ENCODE data around the gene ZNF521.
"Not testable (repeated sequence)": the region's sequence is repeated elsewhere in the genome, so short reads cannot be mapped to it uniquely, and the experiment has no call there.

Gene ZNF521

DNA sequence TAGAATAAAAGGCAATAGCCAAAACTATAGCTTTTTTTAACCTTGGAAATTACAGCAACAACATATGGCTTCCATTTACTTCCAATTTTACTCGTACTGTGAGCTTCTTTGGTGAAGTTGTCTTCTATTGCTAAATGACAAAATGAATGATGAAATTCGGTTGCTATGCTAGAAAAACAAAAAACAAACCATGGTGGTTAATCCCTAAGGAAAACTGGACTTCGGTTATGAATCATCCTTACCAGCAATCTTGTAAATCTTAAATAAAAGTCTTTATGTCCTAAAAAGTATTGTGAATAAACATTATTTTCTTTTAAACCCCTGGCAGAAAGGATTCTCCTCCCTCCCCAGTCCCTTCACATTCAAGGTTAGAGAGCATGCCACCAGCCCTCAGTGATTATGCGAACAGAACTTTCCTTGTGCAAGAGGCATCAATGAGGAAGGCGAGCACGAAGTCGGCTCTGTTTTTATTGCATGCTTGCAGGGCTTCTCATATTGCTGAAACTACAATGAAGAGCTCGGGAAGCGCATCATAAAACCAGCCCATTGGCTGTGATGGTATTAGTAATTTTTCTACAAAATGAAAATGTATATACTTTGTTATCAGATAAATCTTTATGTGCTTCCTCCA, 62.9 kb downstream of the ZNF521 start:
- DNase-seq (ENCODE audit: low read depth in 2 of 2), result no peak

DNA sequence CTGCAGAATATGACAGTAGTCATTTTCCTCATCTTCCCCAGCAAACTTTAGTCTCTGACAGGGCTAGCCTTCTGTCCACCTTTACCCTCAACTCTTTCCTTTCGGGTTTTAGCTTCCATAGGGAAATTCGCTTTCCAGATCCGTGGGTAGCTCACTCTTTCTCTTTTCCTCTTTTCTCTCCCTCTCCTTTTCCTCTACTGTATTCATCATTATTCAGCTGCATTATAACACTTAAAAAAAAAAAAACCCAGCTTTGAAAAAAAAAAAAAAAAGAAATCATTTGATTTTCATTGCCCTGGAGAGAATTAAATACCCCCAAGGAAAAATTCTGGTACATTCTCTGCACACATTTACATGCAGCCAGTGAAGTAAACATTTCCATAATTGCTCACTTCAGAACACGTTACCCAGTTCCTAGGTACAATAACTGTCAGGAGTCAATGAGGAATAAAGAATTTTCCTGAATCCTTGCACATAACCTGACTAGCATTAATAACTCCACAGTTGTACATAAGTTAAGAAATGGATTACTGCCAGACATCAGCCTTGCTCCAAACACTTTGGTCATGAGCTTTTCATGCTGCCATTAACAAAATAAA, 63.5 kb downstream of the ZNF521 start:
- DNase-seq (ENCODE audit: low read depth in 2 of 2), result no peak

DNA sequence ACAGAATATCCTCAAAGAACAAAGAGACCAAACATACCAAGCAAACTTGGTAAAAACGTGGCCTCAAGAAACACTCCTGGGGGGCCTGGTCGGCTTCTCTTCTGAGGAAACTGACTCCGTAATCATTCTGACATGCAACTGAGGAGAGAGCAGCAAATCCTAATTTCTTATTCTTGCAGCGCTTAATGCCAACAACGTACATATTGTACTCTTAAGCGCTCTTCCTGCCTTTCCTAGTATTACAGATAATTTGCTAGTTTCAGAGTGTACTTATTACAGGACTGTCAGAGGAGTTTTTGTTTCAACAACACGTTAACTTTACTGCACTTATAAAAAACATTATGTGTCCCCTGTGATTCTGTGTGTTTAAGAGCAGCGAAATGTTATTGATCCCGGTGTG, 64.9 kb downstream of the ZNF521 start:
- no peak for DNase-seq (ENCODE audit: low read depth in 2 of 2)

DNA sequence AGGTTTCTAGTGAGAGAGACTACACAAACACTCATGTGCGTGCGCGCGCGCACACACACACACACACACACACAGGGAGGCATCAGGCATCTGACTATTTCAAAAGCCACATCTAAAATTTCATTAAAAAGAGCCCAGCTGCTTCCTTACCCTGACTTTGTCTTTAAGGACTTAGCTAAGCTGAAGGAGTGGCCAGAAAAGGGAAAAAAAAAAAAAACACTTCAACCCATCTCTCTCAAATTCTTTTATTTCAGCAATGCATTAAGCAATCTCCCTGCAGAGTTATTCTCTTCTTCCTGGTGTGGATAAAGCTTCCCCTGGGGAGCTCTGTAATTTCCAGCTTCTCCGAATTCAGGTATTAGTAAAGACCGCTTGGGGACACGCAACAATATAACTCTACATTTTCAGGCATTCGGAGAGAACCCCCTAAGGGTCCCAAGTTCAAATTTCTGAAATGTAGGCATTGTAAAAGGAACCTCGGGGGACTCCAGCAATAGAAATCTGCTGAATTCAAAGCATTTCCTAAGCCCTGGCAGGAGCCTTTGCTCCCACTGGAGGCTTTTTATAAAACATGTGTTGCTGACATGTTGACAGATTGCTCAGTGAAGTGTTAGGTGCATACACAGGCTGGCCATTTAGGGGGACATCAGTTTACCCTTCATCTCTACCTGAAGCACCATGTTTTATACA, 67.0 kb downstream of the ZNF521 start:
- no peak for DNase-seq (ENCODE audit: low read depth in 2 of 2)

- DNase-seq (ENCODE audit: low read depth in 2 of 2), result no peak
Observed at GRCh38 chr18:25284281-25284680, 67.7 kb downstream of the ZNF521 start.

DNA sequence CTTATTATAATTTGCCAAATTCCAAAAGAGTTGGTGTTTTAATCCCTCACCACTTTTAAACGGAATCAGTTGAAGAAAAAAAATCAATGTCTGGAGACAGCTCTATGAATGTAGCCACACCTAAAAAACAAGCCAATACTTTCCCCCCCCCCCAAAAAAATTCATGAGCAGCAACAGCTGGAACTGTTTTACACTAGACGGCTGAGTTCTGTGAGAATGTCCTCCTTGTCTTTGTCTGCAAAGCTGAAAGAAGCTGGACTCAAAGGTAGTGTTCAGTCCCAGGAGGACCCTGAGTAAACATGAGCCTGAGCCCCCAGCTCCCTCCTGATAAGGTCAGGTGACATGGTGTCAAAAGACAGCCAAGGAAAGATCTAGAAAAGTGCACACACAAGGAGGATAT, 68.2 kb downstream of the ZNF521 start:
- no peak for DNase-seq (ENCODE audit: low read depth in 2 of 2)

DNA sequence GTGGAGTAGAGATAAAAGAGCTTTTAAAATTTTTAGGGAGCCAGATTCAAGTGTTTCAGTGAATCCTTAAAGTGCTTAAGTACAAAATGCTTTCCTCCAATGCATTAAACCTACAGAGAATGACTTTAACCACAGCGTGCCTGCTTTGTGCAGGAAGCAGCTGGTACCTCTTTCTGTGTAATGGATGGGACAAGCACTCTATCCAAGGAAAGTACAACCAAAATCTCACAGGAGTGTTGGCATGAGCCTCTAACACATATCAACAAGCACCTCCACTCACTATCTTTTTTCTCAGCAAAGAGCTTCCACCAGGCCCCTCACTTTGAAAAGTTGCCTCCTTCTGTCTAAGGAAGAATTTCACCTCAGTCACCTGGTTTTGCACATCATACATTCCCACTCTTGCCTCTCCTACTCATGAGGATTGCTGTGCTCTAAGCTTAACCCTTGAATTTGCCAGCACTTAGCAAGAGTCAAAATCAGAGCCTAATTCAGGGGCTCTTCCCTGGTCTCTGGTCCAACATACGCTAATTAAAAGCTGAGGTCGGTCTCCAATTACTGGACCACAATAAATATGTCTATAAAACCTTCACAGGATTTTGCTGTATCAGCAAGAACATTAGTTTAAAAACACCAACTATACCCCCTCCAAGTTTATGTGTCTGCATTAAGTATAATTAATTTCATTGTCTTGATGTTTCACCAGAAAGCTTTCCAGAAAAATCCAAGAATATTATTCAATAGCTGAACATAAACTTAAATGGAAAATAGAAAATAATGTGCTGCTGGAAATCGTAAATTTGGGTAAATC, 68.9 kb downstream of the ZNF521 start:
- no peak for DNase-seq (ENCODE audit: low read depth in 2 of 2)

DNA sequence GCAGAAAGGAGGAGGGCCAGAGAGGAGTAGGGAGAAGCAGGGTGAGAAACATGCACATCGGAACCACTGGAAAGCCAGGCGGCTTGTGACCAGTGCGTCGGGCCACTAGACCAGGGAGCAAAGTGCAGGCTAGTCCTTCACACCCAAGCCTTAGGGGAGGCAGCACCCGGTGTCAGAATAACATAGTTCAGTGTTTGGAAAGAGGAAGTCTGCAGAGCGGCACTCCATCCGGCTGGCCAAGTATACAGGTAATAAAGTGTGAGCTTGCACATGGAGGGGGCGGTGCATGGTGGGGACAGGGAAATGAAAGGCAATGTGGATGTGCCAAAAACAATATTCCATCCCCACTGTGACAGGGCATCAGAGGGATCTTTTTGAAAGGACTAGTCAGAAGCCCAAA, 69.7 kb downstream of the ZNF521 start:
- DNase-seq (ENCODE audit: low read depth in 2 of 2), result no peak

GRCh38 chr18:25281556-25281955, 70.4 kb downstream of the ZNF521 start:
- no peak for DNase-seq (ENCODE audit: low read depth in 2 of 2)

DNA sequence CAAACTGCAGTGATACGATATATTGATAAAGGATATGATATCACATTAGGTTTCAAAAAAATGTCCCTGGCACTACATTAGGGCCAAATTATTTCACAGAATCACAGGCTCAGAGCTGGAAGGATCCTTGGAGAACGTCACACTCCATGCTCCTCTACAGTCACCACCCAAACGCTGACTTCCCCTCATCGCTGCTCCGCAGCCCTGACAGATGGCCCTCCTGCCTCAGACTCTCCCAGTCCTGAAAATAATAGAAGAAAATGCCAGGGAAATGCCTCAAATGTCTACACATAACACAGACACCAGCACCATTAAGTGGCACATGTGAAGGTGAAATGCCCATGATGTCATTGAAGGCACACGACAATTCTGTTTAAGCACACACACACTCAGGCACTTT, 72.0 kb downstream of the ZNF521 start:
- DNase-seq (ENCODE audit: low read depth in 2 of 2), result no peak

DNA sequence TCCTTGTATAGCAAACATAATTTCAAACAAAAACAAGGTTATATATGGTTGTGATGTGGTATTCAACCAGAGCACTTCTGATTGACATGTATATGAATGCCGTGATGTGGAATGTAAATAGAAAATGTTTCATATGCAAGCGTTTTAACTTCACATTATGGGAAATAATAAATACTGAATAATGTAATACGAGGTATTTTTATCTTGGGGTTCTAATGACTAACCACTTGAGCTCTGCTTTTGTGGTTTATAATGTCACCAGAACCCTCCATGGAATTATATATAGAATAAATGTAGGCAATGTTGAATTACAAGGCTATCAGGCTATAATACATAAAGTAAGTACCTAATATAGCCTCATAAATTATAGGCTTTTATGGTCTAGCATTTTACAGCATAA, 72.4 kb downstream of the ZNF521 start:
- DNase-seq (ENCODE audit: low read depth in 2 of 2), result no peak

GRCh38 chr18:25279133-25279532, 72.8 kb downstream of the ZNF521 start:
- DNase-seq (ENCODE audit: low read depth in 2 of 2), result no peak

DNA sequence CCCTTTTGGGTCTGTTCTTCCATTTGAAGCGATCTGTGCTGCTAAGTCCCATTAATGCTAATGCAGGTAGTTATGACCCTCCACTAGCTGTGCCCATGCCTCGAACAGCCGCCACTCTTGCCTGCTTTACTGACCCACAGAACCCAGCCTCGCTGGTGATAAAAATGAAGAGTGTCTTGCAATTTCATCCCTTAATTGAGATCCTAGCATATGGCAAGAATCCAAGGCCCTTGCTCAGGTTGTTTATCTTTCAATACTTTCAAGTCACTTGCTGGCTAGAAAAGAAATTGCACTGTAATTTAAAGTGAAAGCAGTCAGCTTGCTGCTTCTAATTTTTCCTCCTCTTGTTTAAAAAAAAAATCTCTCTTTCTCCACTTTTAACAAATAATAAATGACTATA, 73.6 kb downstream of the ZNF521 start:
- DNase-seq (ENCODE audit: low read depth in 2 of 2), result no peak

DNA sequence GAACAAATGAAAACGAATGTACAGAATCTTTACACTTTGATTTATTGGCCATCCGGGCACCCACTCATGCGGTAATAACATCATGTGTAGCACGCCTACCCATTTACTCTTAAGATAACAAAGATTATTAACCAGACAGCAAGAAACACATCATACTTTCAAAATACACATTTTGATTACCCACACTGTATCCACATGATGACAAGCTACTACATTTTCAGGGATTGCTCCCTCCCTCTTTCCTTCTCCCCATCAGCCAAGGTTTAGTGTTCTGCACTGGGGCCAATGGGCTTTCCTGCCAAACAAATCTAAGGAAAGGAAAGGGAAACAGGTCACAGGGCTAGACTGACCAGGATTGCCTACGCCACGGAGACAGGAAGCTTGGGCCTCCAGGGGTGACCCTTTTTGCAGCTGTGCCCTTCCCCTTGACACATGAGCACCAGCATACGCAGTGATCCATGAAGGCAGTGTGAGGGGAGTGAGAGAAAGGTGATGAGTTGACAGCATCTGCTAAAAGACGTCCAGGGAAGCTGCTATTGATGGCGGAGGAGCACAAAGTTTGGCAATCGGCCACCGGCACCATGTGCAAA, 76.5 kb downstream of the ZNF521 start:
- DNase-seq (ENCODE audit: low read depth in 2 of 2), result no peak

DNA sequence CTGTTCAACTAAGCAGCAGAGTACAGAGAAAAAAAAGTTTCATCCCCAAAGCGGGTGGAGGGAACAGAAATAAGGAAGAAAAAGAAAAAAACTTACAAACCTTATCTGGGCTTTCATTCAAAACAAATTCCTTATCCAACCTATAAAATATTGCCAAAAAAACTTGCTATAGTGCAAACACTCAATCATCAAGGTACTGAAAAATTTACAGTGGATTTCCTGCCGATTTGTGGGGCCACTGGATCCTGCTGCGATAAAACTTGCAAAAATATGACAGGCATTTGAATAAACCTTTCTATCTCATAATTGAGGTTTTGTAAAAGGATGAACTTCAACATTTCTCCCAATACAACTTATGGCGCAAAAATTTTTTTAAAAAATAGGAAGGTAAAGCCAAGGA, 77.0 kb downstream of the ZNF521 start:
- DNase-seq (ENCODE audit: low read depth in 2 of 2), result no peak

DNA sequence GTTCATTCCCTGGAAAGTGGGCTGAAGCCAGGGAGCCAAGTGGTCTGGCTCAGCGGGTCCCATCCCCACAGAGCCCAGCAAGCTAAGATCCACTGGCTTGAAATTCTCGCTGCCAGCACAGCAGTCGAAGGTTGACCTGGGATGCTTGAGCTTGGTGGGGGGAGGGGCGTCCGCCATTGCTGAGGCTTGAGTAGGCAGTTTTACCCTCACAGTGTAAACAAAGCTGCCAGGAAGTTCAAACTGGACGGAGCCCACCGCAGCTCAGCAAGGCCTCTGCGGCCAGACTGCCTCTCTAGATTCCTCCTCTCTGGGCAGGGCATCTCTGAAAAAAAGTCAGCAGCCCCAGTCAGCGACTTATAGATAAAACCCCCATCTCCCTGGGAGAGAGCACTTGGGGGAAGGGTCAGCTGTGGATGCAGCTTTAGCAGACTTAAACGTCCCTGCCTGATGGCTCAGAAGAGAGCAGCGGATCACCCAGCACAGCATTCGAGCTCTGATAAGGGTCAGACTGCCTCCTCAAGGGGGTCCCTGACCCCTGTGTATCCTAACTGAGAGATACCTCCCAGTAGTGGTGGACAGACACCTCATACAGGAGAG, 84.9 kb downstream of the ZNF521 start:
- DNase-seq (ENCODE audit: low read depth in 2 of 2), result not testable (repeated sequence)

- no peak for DNase-seq (ENCODE audit: low read depth in 2 of 2)
Observed at GRCh38 chr18:25262920-25263319, 89.0 kb downstream of the ZNF521 start.

- no peak for DNase-seq (ENCODE audit: low read depth in 2 of 2)
Observed at GRCh38 chr18:25261768-25262167, 90.2 kb downstream of the ZNF521 start.

GRCh38 chr18:25256439-25256838, 95.5 kb downstream of the ZNF521 start:
- no peak for DNase-seq (ENCODE audit: low read depth in 2 of 2)

GRCh38 chr18:25253779-25254178, 98.2 kb downstream of the ZNF521 start:
- no peak for DNase-seq (ENCODE audit: low read depth in 2 of 2)

DNA sequence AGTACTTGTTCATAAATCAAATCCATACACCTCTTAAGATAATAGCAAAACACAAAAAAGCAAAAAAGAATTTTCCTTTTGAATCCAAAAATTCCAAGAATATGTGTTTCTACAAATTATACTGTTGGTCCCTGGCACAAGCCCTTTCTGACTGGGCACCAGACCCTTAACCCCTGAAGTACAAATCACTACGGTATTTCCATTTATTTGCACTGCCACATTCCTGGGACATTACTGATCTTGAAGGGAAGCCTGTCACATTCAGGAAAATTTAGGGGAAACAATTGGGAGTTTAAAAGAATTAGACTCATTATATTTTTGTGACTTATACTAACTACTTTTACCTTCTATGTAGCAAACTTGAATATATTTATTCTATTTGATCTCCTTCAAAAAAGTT, 98.8 kb downstream of the ZNF521 start:
- DNase-seq (ENCODE audit: low read depth in 2 of 2), result no peak

DNA sequence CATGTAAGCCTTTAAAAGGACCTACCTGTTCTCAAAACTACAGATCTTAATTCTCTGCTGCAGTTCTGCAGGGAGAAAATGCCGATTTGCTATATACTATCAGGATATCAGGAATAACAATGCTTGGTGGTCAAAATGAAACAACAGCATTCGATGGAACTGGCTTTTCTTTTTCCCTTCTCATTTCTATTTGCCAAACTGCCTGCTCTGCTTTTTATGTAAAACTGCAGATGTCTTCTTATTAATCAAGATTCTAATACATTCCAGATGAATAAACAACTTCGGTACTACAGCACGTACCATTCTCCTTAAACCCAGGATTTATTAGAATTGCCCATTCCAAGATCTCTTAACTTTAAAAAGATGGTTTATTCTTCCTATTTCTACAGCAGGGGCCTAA, 100.9 kb downstream of the ZNF521 start:
- DNase-seq (ENCODE audit: low read depth in 2 of 2), result no peak
